Uterus (tissue), 2 donors: ENCODE results near the gene CDIP1.

Experiments
- POLR2A ChIP-seq, 2 donors: fragments of 450-650 bp; IDR thresholded peaks; one replicate each; pipeline ENCODE4 v1.6.1; 2016; ENCODE audit warnings: antibody characterized with exemption in 2 of 2, mild to moderate bottlenecking in 1 of 2, moderate library complexity in 1 of 2
- TF ChIP-seq, protein P1 (sequence below), 4 experiments: fragments of 200-600 bp in 2 of 4; fragments of 450-650 bp in 2 of 4; sonication (generic) in 2 of 4; IDR thresholded peaks; one replicate each; pipeline ENCODE4 v1.5.1; 2016 to 2019; ENCODE audit warnings: antibody characterized with exemption in 4 of 4, mild to moderate bottlenecking in 2 of 4, moderate library complexity in 1 of 4

DNA sequence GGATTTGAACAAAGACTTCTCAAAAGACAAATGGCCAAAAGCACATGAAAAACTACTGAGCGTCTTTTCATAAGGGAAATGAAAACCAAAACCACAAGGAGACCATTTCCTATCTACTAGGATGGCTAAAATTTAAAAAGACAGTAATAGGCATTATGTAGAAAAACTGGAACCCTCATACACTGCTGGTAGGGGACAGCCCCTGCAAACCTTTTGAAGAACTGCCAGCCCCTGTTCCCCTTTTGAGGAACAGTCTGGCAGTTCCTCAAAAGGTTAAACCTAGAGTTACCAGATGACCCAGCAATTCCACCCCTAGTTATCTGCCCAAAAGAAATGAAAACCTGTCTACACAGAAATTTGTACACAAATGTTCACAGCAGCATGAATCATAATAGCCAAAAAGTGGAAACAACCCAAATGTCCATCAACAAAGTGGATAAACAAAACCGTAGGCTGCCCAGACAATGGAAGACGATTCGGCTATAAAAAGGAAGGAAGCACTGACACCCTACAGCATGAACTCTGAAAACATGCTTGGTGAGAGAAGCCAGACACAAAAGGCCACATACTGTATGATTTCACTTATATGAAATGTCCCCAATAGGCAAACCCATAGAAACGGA lies 22.9 kb downstream of the CDIP1 start:
- TF ChIP-seq, protein P1, sequence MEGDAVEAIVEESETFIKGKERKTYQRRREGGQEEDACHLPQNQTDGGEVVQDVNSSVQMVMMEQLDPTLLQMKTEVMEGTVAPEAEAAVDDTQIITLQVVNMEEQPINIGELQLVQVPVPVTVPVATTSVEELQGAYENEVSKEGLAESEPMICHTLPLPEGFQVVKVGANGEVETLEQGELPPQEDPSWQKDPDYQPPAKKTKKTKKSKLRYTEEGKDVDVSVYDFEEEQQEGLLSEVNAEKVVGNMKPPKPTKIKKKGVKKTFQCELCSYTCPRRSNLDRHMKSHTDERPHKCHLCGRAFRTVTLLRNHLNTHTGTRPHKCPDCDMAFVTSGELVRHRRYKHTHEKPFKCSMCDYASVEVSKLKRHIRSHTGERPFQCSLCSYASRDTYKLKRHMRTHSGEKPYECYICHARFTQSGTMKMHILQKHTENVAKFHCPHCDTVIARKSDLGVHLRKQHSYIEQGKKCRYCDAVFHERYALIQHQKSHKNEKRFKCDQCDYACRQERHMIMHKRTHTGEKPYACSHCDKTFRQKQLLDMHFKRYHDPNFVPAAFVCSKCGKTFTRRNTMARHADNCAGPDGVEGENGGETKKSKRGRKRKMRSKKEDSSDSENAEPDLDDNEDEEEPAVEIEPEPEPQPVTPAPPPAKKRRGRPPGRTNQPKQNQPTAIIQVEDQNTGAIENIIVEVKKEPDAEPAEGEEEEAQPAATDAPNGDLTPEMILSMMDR (IDR thresholded peaks at IDR 0.05) = no peak
- no peak for TF ChIP-seq POLR2A (IDR thresholded peaks at IDR 0.05)
